ENCODE results near the gene ARID1B.
A peak's percentile ranks its signal among the peaks of the same experiment; 100 is the strongest.

Gene ARID1B

GRCh38 chr6:156953127-156953478 lies 175.9 kb downstream of the ARID1B start:
- no peak overlapping the region for H3K27ac ChIP-seq (ENCODE audit: extremely low read depth, low read depth, low read length)
- POLR2A ChIA-PET = no interaction called here
- peaks cover 20% of the 10 kb centered on the region for H3K4me1 ChIP-seq (ENCODE audit: control insufficient read depth, insufficient read depth, low read length)

GRCh38 chr6:156953479-156954146 lies 176.4 kb downstream of the ARID1B start:
- Histone ChIP-seq H3K9me3 (ENCODE audit: control insufficient read depth, insufficient read depth, low read depth, low read length) (no peaks in the 10 kb centered on the region), H3K27ac (ENCODE audit: extremely low read depth, low read depth, low read length) (no peak overlapping the region), H3K4me3 (ENCODE audit: low read depth, low read length) (peak overlapping the region; percentile 11; the same call in 1 of the 2 replicates), H3K4me1 (ENCODE audit: control insufficient read depth, insufficient read depth, low read length) (peaks cover 17% of the 10 kb centered on the region), H3K36me3 (ENCODE audit: control insufficient read depth in 2 of 2, insufficient read depth in 1 of 2, low read length in 2 of 2) (no peaks in the 10 kb centered on the region)
- ChIA-PET POLR2A (interaction anchor here (0.7 to 1.5 kb wide), 2 partner anchors 27 to 169 kb away, joined by 3 to 5 read pairs; no protein-coding TSS in a partner anchor), CTCF (interaction anchor here (0.6 to 3.7 kb wide), 9 partner anchors 11 to 381 kb away, joined by 3 to 21 read pairs (median 3); no protein-coding TSS in a partner anchor)
- peak; percentile 77; the same call in 1 of the 2 replicates for TF ChIP-seq OSR2 (tag by site-specific recombination; IDR thresholded peaks at IDR 0.05)
- 0 out of 2 replicates have a peak, but pooled peaks have one; percentile 71 for TF ChIP-seq IKZF3 (tag by site-specific recombination; IDR thresholded peaks at IDR 0.05)
- no peak for TF ChIP-seq ZFHX2 (tag by site-specific recombination; conservative IDR thresholded peaks at IDR 0.05)
- peak; percentile 13; the same call in 1 of the 2 replicates for TF ChIP-seq KLF7 (tag by site-specific recombination; IDR thresholded peaks at IDR 0.05; ENCODE audit: borderline replicate concordance)
- peak; percentile 30; the same call in 1 of the 2 replicates for TF ChIP-seq SP2 (tag by site-specific recombination; IDR thresholded peaks at IDR 0.05)
- peak; percentile 32 for TF ChIP-seq ZNF654 (tag by site-specific recombination; IDR thresholded peaks at IDR 0.05; ENCODE audit: low read depth)
- TF ChIP-seq ZNF341 (tag by site-specific recombination; IDR thresholded peaks at IDR 0.05; ENCODE audit: low read depth) = peak; percentile 93
- no peak for TF ChIP-seq ZNF555 (tag by site-specific recombination; conservative IDR thresholded peaks at IDR 0.05)
- peak; percentile 53 for TF ChIP-seq ZNF335 (tag by site-specific recombination; conservative IDR thresholded peaks at IDR 0.05)
- 0 out of 2 replicates have a peak, but pooled peaks have one; percentile 21 for TF ChIP-seq ZNF610 (tag by site-specific recombination; IDR thresholded peaks at IDR 0.05; ENCODE audit: borderline replicate concordance)
- TF ChIP-seq, protein P1, sequence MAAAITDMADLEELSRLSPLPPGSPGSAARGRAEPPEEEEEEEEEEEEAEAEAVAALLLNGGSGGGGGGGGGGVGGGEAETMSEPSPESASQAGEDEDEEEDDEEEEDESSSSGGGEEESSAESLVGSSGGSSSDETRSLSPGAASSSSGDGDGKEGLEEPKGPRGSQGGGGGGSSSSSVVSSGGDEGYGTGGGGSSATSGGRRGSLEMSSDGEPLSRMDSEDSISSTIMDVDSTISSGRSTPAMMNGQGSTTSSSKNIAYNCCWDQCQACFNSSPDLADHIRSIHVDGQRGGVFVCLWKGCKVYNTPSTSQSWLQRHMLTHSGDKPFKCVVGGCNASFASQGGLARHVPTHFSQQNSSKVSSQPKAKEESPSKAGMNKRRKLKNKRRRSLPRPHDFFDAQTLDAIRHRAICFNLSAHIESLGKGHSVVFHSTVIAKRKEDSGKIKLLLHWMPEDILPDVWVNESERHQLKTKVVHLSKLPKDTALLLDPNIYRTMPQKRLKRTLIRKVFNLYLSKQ (tag by site-specific recombination; IDR thresholded peaks at IDR 0.05; ENCODE audit: borderline replicate concordance) = no peak
- TF ChIP-seq, protein P2, sequence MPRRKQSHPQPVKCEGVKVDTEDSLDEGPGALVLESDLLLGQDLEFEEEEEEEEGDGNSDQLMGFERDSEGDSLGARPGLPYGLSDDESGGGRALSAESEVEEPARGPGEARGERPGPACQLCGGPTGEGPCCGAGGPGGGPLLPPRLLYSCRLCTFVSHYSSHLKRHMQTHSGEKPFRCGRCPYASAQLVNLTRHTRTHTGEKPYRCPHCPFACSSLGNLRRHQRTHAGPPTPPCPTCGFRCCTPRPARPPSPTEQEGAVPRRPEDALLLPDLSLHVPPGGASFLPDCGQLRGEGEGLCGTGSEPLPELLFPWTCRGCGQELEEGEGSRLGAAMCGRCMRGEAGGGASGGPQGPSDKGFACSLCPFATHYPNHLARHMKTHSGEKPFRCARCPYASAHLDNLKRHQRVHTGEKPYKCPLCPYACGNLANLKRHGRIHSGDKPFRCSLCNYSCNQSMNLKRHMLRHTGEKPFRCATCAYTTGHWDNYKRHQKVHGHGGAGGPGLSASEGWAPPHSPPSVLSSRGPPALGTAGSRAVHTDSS (tag by site-specific recombination; IDR thresholded peaks at IDR 0.05) = no peak
- TF ChIP-seq ZBTB17 (tag by site-specific recombination; IDR thresholded peaks at IDR 0.05) = peak; percentile 80
- peak; percentile 56 for TF ChIP-seq KLF10 (tag by site-specific recombination; IDR thresholded peaks at IDR 0.05)
- 0 out of 2 replicates have a peak, but pooled peaks have one; percentile 37 for TF ChIP-seq ZNF549 (tag by site-specific recombination; IDR thresholded peaks at IDR 0.05)
- TF ChIP-seq ZEB2 (tag by site-specific recombination; IDR thresholded peaks at IDR 0.05) = peak; percentile 21; the same call in 1 of the 2 replicates
- TF ChIP-seq ZNF311 (tag by site-specific recombination; IDR thresholded peaks at IDR 0.05; ENCODE audit: borderline replicate concordance) = no peak
- peak; percentile 41 for TF ChIP-seq KLF1 (tag by site-specific recombination; IDR thresholded peaks at IDR 0.05)
- TF ChIP-seq ZNF157 (tag by site-specific recombination; IDR thresholded peaks at IDR 0.05) = no peak
- no peak for TF ChIP-seq ZNF239 (tag by site-specific recombination; IDR thresholded peaks at IDR 0.05)
- no peak for TF ChIP-seq ZNF660 (tag by site-specific recombination; IDR thresholded peaks at IDR 0.05)

More at GRCh38 chr6:156953127-156953478, 175.9 kb downstream of the ARID1B start:
- CTCF ChIA-PET = interaction anchor here (0.6 to 3.7 kb wide), 4 partner anchors 10 to 349 kb away, joined by 3 to 21 read pairs (median 6); no protein-coding TSS in a partner anchor
- peak; percentile 59; the same call in 1 of the 2 replicates for TF ChIP-seq PRDM4 (tag by site-specific recombination; IDR thresholded peaks at IDR 0.05)
- TF ChIP-seq MZF1 (tag by site-specific recombination; IDR thresholded peaks at IDR 0.05; ENCODE audit: borderline replicate concordance) = peak; percentile 42; the same call in 1 of the 2 replicates
- TF ChIP-seq ZNF701 (tag by site-specific recombination; IDR thresholded peaks at IDR 0.05) = no peak
- Histone ChIP-seq H3K9me3 (ENCODE audit: control insufficient read depth, insufficient read depth, low read depth, low read length) (no peaks in the 10 kb centered on the region), H3K4me3 (ENCODE audit: low read depth, low read length) (peak overlapping the region; percentile 11), H3K36me3 (ENCODE audit: control insufficient read depth in 2 of 2, insufficient read depth in 1 of 2, low read length in 2 of 2) (no peaks in the 10 kb centered on the region)

All from HEK293 (cell line).